Right lobe of liver (tissue), 6 donors: ENCODE data around the gene MRGPRX3. TPM values are rescaled to one million over a fixed set of nuclear protein-coding genes. Genes with fewer than 3 reads are reported as not detected.

Experiments
- ATAC-seq, 4 donors: fragments of 200-7000 bp; cut with Tn5 transposase; one replicate each; pipeline ENCODE4 v1.9.1; 2020; ENCODE audit warnings: mild to moderate bottlenecking in 4 of 4, moderate library complexity in 4 of 4
- DNase-seq, 3 donors: peaks; one replicate each; pipeline ENCODE4 v3.0.0-alpha.2; 2020
- H3K27ac ChIP-seq, 3 donors: fragments of 200-600 bp; one replicate each; pipeline ENCODE4 v1.8.0; 2022
- H3K27me3 ChIP-seq, 2 donors: fragments of 200-600 bp; one replicate each; pipeline ENCODE4 v1.8.0; 2022
- H3K36me3 ChIP-seq, 4 donors: fragments of 200-600 bp; sonication (generic) in 1 of 4; one replicate each; pipeline versions ENCODE4 v1.5.1 to v1.8.0; 2017 to 2022; ENCODE audit warnings: control low read depth in 1 of 4
- H3K4me1 ChIP-seq, 4 donors: fragments of 200-600 bp; sonication (generic) in 1 of 4; one replicate each; pipeline versions ENCODE4 v1.5.1 to v1.8.0; 2017 to 2022; ENCODE audit warnings: control low read depth in 1 of 4
- H3K4me3 ChIP-seq, 3 donors: fragments of 200-600 bp; one replicate each; pipeline ENCODE4 v1.8.0; 2022
- H3K9me3 ChIP-seq, 4 donors: fragments of 200-600 bp; sonication (generic) in 1 of 4; one replicate each; pipeline versions ENCODE4 v1.5.1 to v1.8.0; 2017 to 2022; ENCODE audit warnings: control low read depth in 1 of 4
- CTCF ChIP-seq, 4 donors: fragments of 200-600 bp in 3 of 4; fragments of 450-650 bp in 1 of 4; IDR thresholded peaks; one replicate each; pipeline versions ENCODE4 v1.5.1 to v1.8.0; 2016 to 2022; ENCODE audit warnings: antibody characterized with exemption in 4 of 4, mild to moderate bottlenecking in 2 of 4
- POLR2A ChIP-seq: fragments of 450-650 bp; IDR thresholded peaks from one replicate; pipeline ENCODE4 v1.6.1; 2017; ENCODE audit warnings: antibody characterized with exemption, mild to moderate bottlenecking
- WGBS: methylation state at CpG from one replicate; pipeline ENCODE4 v1.1.6; 2018; ENCODE audit warnings: low coverage, low lambda C conversion rate; ENCODE audit not compliant: insufficient coverage; ENCODE audit errors: missing lambda C conversion rate; 5-methylcytosine and 5-hydroxymethylcytosine counted together
- intact Hi-C, 2 donors: fragments of 100-400 bp; cut with DNase I; formaldehyde crosslinking; loops; one replicate each; pipeline versions ENCODE4 v1.11.2 to v1.14.1; 2022
- total RNA-seq, 6 experiments: library from RNA; depleted of rRNA in 2 of 6; stranded (reverse); fragments of >200 nt in 2 of 6; fragmentation: NEBNext Ultra II Directional in 3 of 6; extraction: Animal tissue kit (Norgen Biotek cat#: 25700) in 3 of 6; gene quantifications; one replicate each; pipeline versions ENCODE4 v1.1.0 to v1.2.4, GENCODE V29; 2016 to 2023
- donor health status: DM: no; HTN: yes; CAD: no.
- donor health status: DM: no; HTN: no; CAD: no.
- donor health status: DM: no; HTN: no; CAD: no.
- donor health status: DM: no; HTN: yes; CAD: no.
- donor health status: DM: no; HTN: yes; CAD: no.

MRGPRX3 gene
- total RNA-seq, 6 experiments from 2014 or later = 0.16 TPM; not detected in 5

GRCh38 chr11:18135308-18135707 lies 2.9 kb downstream of the MRGPRX3 start:
- H3K27ac ChIP-seq = no peak overlapping the region
- H3K4me3 ChIP-seq = no peak overlapping the region
- intact Hi-C loops = no loop called here
- H3K27me3 ChIP-seq = no peaks in the 10 kb centered on the region
- no peak for DNase-seq
- no peak for ATAC-seq
- H3K36me3 ChIP-seq = no peaks in the 10 kb centered on the region
- TF ChIP-seq POLR2A (no peak), CTCF (IDR thresholded peaks at IDR 0.05) (no peak)
- no peaks in the 10 kb centered on the region for H3K9me3 ChIP-seq
- H3K4me1 ChIP-seq = no peaks in the 10 kb centered on the region
- WGBS = 36% methylated on average over 2 of the region's 2 CpGs

- Histone ChIP-seq H3K4me1 (no peaks in the 10 kb centered on the region), H3K27ac (no peak overlapping the region), H3K4me3 (no peak overlapping the region), H3K27me3 (no peaks in the 10 kb centered on the region), H3K9me3 (no peaks in the 10 kb centered on the region), H3K36me3 (no peaks in the 10 kb centered on the region)
- ATAC-seq (no peak), DNase-seq (no peak)
- intact Hi-C loops = no loop called here
- WGBS = 88% methylated on average over 22 of the region's 29 CpGs
- TF ChIP-seq POLR2A = no peak
- TF ChIP-seq CTCF (IDR thresholded peaks at IDR 0.05) = no peak
Measured at GRCh38 chr11:18137186-18137800, 4.9 kb downstream of the MRGPRX3 start.

- no peak overlapping the region for H3K4me3 ChIP-seq
- no peak overlapping the region for H3K27ac ChIP-seq
- no peaks in the 10 kb centered on the region for H3K9me3 ChIP-seq
- H3K4me1 ChIP-seq = no peaks in the 10 kb centered on the region
- TF ChIP-seq POLR2A (no peak), CTCF (IDR thresholded peaks at IDR 0.05) (no peak)
- 94% methylated on average over 2 of the region's 2 CpGs for WGBS
- DNase-seq (no peak), ATAC-seq (no peak)
- H3K27me3 ChIP-seq = no peaks in the 10 kb centered on the region
- H3K36me3 ChIP-seq = no peaks in the 10 kb centered on the region
- intact Hi-C loops = no loop called here
Measured at GRCh38 chr11:18140145-18140544, 7.8 kb downstream of the MRGPRX3 start.

- Histone ChIP-seq H3K4me3 (no peak overlapping the region), H3K9me3 (no peaks in the 10 kb centered on the region), H3K4me1 (no peaks in the 10 kb centered on the region), H3K27ac (no peak overlapping the region), H3K27me3 (no peaks in the 10 kb centered on the region), H3K36me3 (no peaks in the 10 kb centered on the region)
- TF ChIP-seq CTCF (IDR thresholded peaks at IDR 0.05) = no peak
- no peak for TF ChIP-seq POLR2A
- intact Hi-C loops = no loop called here
- ATAC-seq (no peak), DNase-seq (no peak)
- 67% methylated on average over 4 of the region's 5 CpGs for WGBS
Measured at GRCh38 chr11:18144243-18144642, 11.9 kb downstream of the MRGPRX3 start.

- Histone ChIP-seq H3K4me1 (no peaks in the 10 kb centered on the region), H3K27ac (no peak overlapping the region), H3K27me3 (no peaks in the 10 kb centered on the region), H3K4me3 (no peak overlapping the region), H3K9me3 (no peaks in the 10 kb centered on the region), H3K36me3 (no peaks in the 10 kb centered on the region)
- intact Hi-C loops = no loop called here
- TF ChIP-seq CTCF (IDR thresholded peaks at IDR 0.05) (peak in 3 of 4 donors; percentile 41 to 46 (median 41)), POLR2A (no peak)
- no peak for DNase-seq
- WGBS = 41% methylated on average over 2 of the region's 2 CpGs
- peak in 1 of 4 donors; percentile 23 for ATAC-seq
Measured at GRCh38 chr11:18145025-18145424, 12.7 kb downstream of the MRGPRX3 start.
